DMS153 treated with DMSO at 0.1 percent for 48 hours (cell line): Measurements from ENCODE around the gene LHPP.

Source experiments
- DNase-seq: peaks from one replicate; lab custom pipeline; 2025; ENCODE audit not compliant: unreplicated experiment; lab: John Stamatoyannopoulos, UW

Gene LHPP

GRCh38 chr10:124653311-124653710, 191.7 kb downstream of the LHPP start:
- no peak for DNase-seq

GRCh38 chr10:124653811-124654651, 192.4 kb downstream of the LHPP start:
- DNase-seq: no peak

- DNase-seq: no peak
These were observed 193.1 kb downstream of the LHPP start for GRCh38 chr10:124654686-124655085.

- DNase-seq: no peak
These were observed 193.8 kb downstream of the LHPP start for GRCh38 chr10:124655191-124656112.

GRCh38 chr10:124656113-124656490, 194.5 kb downstream of the LHPP start:
- DNase-seq: no peak

- no peak for DNase-seq
These were observed 194.9 kb downstream of the LHPP start for GRCh38 chr10:124656541-124656940.

- no peak for DNase-seq
These were observed 196.2 kb downstream of the LHPP start for GRCh38 chr10:124657806-124658205.

- DNase-seq: no peak
These were observed 197.1 kb downstream of the LHPP start for GRCh38 chr10:124658591-124659242.

GRCh38 chr10:124659380-124659779, 197.8 kb downstream of the LHPP start:
- DNase-seq: no peak

- no peak for DNase-seq
These were observed 198.9 kb downstream of the LHPP start for GRCh38 chr10:124660404-124661125.

- no peak for DNase-seq
These were observed 200.1 kb downstream of the LHPP start for GRCh38 chr10:124661660-124662180.

- DNase-seq: no peak
These were observed 201.6 kb downstream of the LHPP start for GRCh38 chr10:124663228-124663627.
